Heart right ventricle (tissue), 16 donors: ENCODE results near the gene FILIP1L. TPM values are rescaled to one million over a fixed set of nuclear protein-coding genes. Genes with fewer than 3 reads are reported as not detected.

Experiments
- ATAC-seq, 8 donors: fragments of 200-7000 bp; cut with Tn5 transposase; one replicate each; pipeline ENCODE4 v1.9.1; 2020; ENCODE audit warnings: mild to moderate bottlenecking in 8 of 8, moderate library complexity in 8 of 8, moderate number of reproducible peaks in 1 of 8
- DNase-seq, 2 donors: peaks; one replicate each; pipeline ENCODE4 v3.0.0-alpha.2; 2020
- H3K27ac ChIP-seq, 10 donors: fragments of 200-600 bp; sonication (generic) in 2 of 10; one replicate each; pipeline versions ENCODE4 v1.5.0 to v1.8.0; 2020 to 2022; ENCODE audit warnings: mild to moderate bottlenecking in 3 of 10
- H3K27me3 ChIP-seq, 7 donors: fragments of 200-600 bp; one replicate each; pipeline ENCODE4 v1.8.0; 2021 to 2022; ENCODE audit warnings: mild to moderate bottlenecking in 2 of 7
- H3K36me3 ChIP-seq, 9 donors: fragments of 200-600 bp; sonication (generic) in 1 of 9; one replicate each; pipeline versions ENCODE4 v1.5.0 to v1.8.0; 2020 to 2022; ENCODE audit warnings: mild to moderate bottlenecking in 2 of 9
- H3K4me1 ChIP-seq, 9 donors: fragments of 200-600 bp; sonication (generic) in 1 of 9; one replicate each; pipeline versions ENCODE4 v1.5.0 to v1.8.0; 2020 to 2022; ENCODE audit warnings: mild to moderate bottlenecking in 4 of 9
- H3K4me3 ChIP-seq, 10 donors: fragments of 200-600 bp; sonication (generic) in 2 of 10; one replicate each; pipeline versions ENCODE4 v1.5.0 to v1.8.0; 2020 to 2022; ENCODE audit warnings: mild to moderate bottlenecking in 7 of 10, moderate library complexity in 2 of 10
- H3K9me3 ChIP-seq, 11 donors: fragments of 200-600 bp in 10 of 11; sonication (generic) in 2 of 11; one replicate each; pipeline versions ENCODE4 v1.5.0 to v1.8.0; 2013 to 2022; ENCODE audit warnings: mild to moderate bottlenecking in 2 of 11, control low read depth in 1 of 11, moderate library complexity in 1 of 11
- CTCF ChIP-seq, 9 donors: fragments of 200-600 bp; sonication (generic) in 2 of 9; IDR thresholded peaks; one replicate each; pipeline versions ENCODE4 v1.5.0 to v1.8.0; 2021 to 2022; ENCODE audit warnings: antibody characterized with exemption in 9 of 9, mild to moderate bottlenecking in 5 of 9, moderate library complexity in 1 of 9
- whole genome bisulfite sequencing, 2 donors: extraction: QIAGEN DNeasy Blood & Tissue Kit; methylation state at CpG; one replicate each; pipeline ENCODE4 v1.1.7; 2013; ENCODE audit warnings: inconsistent platforms in 1 of 2; 5-methylcytosine and 5-hydroxymethylcytosine counted together
- intact Hi-C, 10 donors: fragments of 100-400 bp; cut with DNase I; formaldehyde crosslinking; loops; one replicate each; pipeline versions ENCODE4 v1.11.1 to v1.14.2; 2022
- polyA plus RNA-seq, 2 donors: library from polyadenylated mRNA; stranded (reverse); fragments of 200-250 nt; gene quantifications; one replicate each; pipeline ENCODE4 v1.2.3, GENCODE V29; 2013
- total RNA-seq, 10 donors: library from RNA; stranded (reverse); fragmentation: NEBNext Ultra II Directional in 3 of 10; extraction: Animal tissue kit (Norgen Biotek cat#: 25700) in 3 of 10; gene quantifications; one replicate each; pipeline versions ENCODE4 v1.2.1 to v1.2.4, GENCODE V29; 2021 to 2023
- donor health status: Arrhythmogenic right ventricular cardiomyopathy.
- donor health status: ischemic (EF 13 %, LVEDD 7.1; RV severe dilation, severe dysfunction).
- donor health status: healthy with polysubstance abuse.
- donor health status: DM: no; HTN: yes; CAD: no.
- donor health status: DM: no; HTN: no; CAD: no.
- donor health status: ischemic (EF 25% LVEDD 6.9; RV normal size, moderate dysfunction).
- donor health status: ischemic (EF 25% LVEDD 5.7; RV mildly dilated, moderate dysfunction).
- donor health status: healthy.
- donor health status: DM: yes; HTN: yes; CAD: no.
- donor health status: Ischemic cardiomyopathy.
- donor health status: ischemic (EF 35%, LVEDD 5.7; RV mildly dilated, moderate dysfunction).
- donor health status: nonischemic (EF 11% LVEDD 7.7; RV severe dilation, severe dysfunction).
- donor health status: DM: yes; HTN: yes; CAD: no.
- donor health status: PGD.
- donor health status: ischemic (EF 29% LVEDD 5.4; RV normal size, mild dysfunction).
- donor health status: nonischemic (EF 23%, LVEDD 6.1; RV moderate dilation, normal function).

Gene FILIP1L
- total and polyA plus RNA-seq, 12 donors: 15.9 to 134 (median 64.3) TPM

GRCh38 chr3:100001083-100001482 is 113.2 kb downstream of the FILIP1L start:
- no peak overlapping the region for H3K27ac ChIP-seq
- no peak overlapping the region for H3K4me3 ChIP-seq
- peaks cover 10 to 40% (median 19%) of the 10 kb centered on the region in 9 donors for H3K4me1 ChIP-seq
- H3K9me3 ChIP-seq: peaks cover 0 to 7% (median 0%) of the 10 kb centered on the region in 11 donors
- no peaks in the 10 kb centered on the region for H3K27me3 ChIP-seq
- intact Hi-C loops: loop anchor here in 4 of 10 donors (10.0 kb wide), 2 partner anchors 66 to 126 kb away; no protein-coding TSS in a partner anchor
- H3K36me3 ChIP-seq: no peaks in the 10 kb centered on the region
- ATAC-seq (no peak), DNase-seq (no peak)
- no peak for TF ChIP-seq CTCF (IDR thresholded peaks at IDR 0.05)
- WGBS, 2 donors: 96 to 98% methylated on average over 3 of the region's 3 CpGs

- H3K9me3 ChIP-seq: peaks cover 0 to 17% (median 0%) of the 10 kb centered on the region in 11 donors
- DNase-seq: no peak
- no peaks in the 10 kb centered on the region for H3K27me3 ChIP-seq
- H3K36me3 ChIP-seq: no peaks in the 10 kb centered on the region
- no peak overlapping the region for H3K27ac ChIP-seq
- no peak for TF ChIP-seq CTCF (IDR thresholded peaks at IDR 0.05)
- no peak overlapping the region for H3K4me3 ChIP-seq
- no peak for ATAC-seq
- 98 to 100% methylated on average over 2 of the region's 2 CpGs for WGBS, 2 donors
- H3K4me1 ChIP-seq: peaks cover 3 to 24% (median 9%) of the 10 kb centered on the region in 9 donors
- intact Hi-C loops: no loop called here
Observed at GRCh38 chr3:99999536-99999935, 114.8 kb downstream of the FILIP1L start.

- TF ChIP-seq CTCF (IDR thresholded peaks at IDR 0.05): no peak
- ATAC-seq: peak in 2 of 8 donors; percentile 62 to 65
- intact Hi-C loops: no loop called here
- no peak overlapping the region for H3K4me3 ChIP-seq
- peaks cover 0 to 2% (median 0%) of the 10 kb centered on the region in 9 donors for H3K4me1 ChIP-seq
- 71 to 79% methylated on average over 2 of the region's 2 CpGs for WGBS, 2 donors
- H3K27ac ChIP-seq: no peak overlapping the region
- no peaks in the 10 kb centered on the region for H3K36me3 ChIP-seq
- no peak for DNase-seq
- H3K9me3 ChIP-seq: peaks cover 0 to 24% (median 0%) of the 10 kb centered on the region in 11 donors
- H3K27me3 ChIP-seq: no peaks in the 10 kb centered on the region
Observed at GRCh38 chr3:99997293-99997692, 117.0 kb downstream of the FILIP1L start.

- 88 to 96% methylated on average over 1 of the region's 1 CpG for WGBS, 2 donors
- intact Hi-C loops: no loop called here
- TF ChIP-seq CTCF (IDR thresholded peaks at IDR 0.05): no peak
Observed at GRCh38 chr3:99990179-99990578, 124.1 kb downstream of the FILIP1L start.

More at GRCh38 chr3:99990179-99990578, 124.1 kb downstream of the FILIP1L start:
- H3K9me3 ChIP-seq: peaks cover 0 to 14% (median 0%) of the 10 kb centered on the region in 11 donors
- no peaks in the 10 kb centered on the region for H3K4me1 ChIP-seq
- ATAC-seq (no peak), DNase-seq (no peak)
- no peaks in the 10 kb centered on the region for H3K36me3 ChIP-seq
- no peaks in the 10 kb centered on the region for H3K27me3 ChIP-seq
- no peak overlapping the region for H3K4me3 ChIP-seq
- no peak overlapping the region for H3K27ac ChIP-seq
